Lower lobe of right lung (tissue), 2 donors: ENCODE results near the gene LYPD4. TPM values are rescaled to one million over a fixed set of nuclear protein-coding genes. Genes with fewer than 3 reads are reported as not detected.

Experiments
- ATAC-seq, 2 donors: fragments of 200-7000 bp; cut with Tn5 transposase; one replicate each; pipeline ENCODE4 v1.9.1; 2020 to 2022; ENCODE audit warnings: mild to moderate bottlenecking in 2 of 2, moderate library complexity in 2 of 2
- DNase-seq: peaks from one replicate; pipeline ENCODE4 v3.0.0-alpha.2; 2020
- H3K27ac ChIP-seq: fragments of 200-600 bp; one replicate; pipeline ENCODE4 v1.8.0; 2022
- H3K27me3 ChIP-seq: fragments of 200-600 bp; one replicate; pipeline ENCODE4 v1.8.0; 2022; ENCODE audit warnings: low read depth
- H3K36me3 ChIP-seq: fragments of 200-600 bp; one replicate; pipeline ENCODE4 v1.8.0; 2022; ENCODE audit warnings: mild to moderate bottlenecking
- H3K4me1 ChIP-seq: fragments of 200-600 bp; one replicate; pipeline ENCODE4 v1.8.0; 2022
- H3K4me3 ChIP-seq: fragments of 200-600 bp; one replicate; pipeline ENCODE4 v1.8.0; 2022; ENCODE audit warnings: mild to moderate bottlenecking
- H3K9me3 ChIP-seq: fragments of 200-600 bp; one replicate; pipeline ENCODE4 v1.8.0; 2022
- intact Hi-C: fragments of 100-400 bp; cut with DNase I; formaldehyde crosslinking; loops from one replicate; pipeline ENCODE4 v1.11.0; 2022
- total RNA-seq: library from RNA; stranded (reverse); fragmentation: NEBNext Ultra II Directional; extraction: Animal tissue kit (Norgen Biotek cat#: 25700); gene quantifications from one replicate; pipeline ENCODE4 v1.2.1, GENCODE V29; 2021
- TF ChIP-seq, protein P1 (sequence below): fragments of 200-600 bp; IDR thresholded peaks from one replicate; pipeline ENCODE4 v1.8.0; 2022; ENCODE audit warnings: antibody characterized with exemption, mild to moderate bottlenecking
- donor health status: DM: no; HTN: yes; CAD: no; lungs with severe emphysema.

LYPD4 gene
- total RNA-seq, 1 donor from 2014 or later, result not detected

- intact Hi-C loops, result no loop called here
- H3K4me1 ChIP-seq, result no peaks in the 10 kb centered on the region
- no peaks in the 10 kb centered on the region for H3K36me3 ChIP-seq
- H3K9me3 ChIP-seq, result no peaks in the 10 kb centered on the region
- DNase-seq (no peak), ATAC-seq (no peak)
- TF ChIP-seq, protein P1, sequence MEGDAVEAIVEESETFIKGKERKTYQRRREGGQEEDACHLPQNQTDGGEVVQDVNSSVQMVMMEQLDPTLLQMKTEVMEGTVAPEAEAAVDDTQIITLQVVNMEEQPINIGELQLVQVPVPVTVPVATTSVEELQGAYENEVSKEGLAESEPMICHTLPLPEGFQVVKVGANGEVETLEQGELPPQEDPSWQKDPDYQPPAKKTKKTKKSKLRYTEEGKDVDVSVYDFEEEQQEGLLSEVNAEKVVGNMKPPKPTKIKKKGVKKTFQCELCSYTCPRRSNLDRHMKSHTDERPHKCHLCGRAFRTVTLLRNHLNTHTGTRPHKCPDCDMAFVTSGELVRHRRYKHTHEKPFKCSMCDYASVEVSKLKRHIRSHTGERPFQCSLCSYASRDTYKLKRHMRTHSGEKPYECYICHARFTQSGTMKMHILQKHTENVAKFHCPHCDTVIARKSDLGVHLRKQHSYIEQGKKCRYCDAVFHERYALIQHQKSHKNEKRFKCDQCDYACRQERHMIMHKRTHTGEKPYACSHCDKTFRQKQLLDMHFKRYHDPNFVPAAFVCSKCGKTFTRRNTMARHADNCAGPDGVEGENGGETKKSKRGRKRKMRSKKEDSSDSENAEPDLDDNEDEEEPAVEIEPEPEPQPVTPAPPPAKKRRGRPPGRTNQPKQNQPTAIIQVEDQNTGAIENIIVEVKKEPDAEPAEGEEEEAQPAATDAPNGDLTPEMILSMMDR, result no peak
- H3K27me3 ChIP-seq, result peaks cover 10% of the 10 kb centered on the region
- H3K4me3 ChIP-seq, result no peak overlapping the region
- no peak overlapping the region for H3K27ac ChIP-seq
Observed at GRCh38 chr19:41853344-41853743, 8.9 kb upstream of the LYPD4 start.

- DNase-seq (no peak), ATAC-seq (no peak)
- no peaks in the 10 kb centered on the region for H3K36me3 ChIP-seq
- no peak overlapping the region for H3K27ac ChIP-seq
- no peaks in the 10 kb centered on the region for H3K4me1 ChIP-seq
- TF ChIP-seq, protein P1, result no peak
- no peaks in the 10 kb centered on the region for H3K9me3 ChIP-seq
- peaks cover 10% of the 10 kb centered on the region for H3K27me3 ChIP-seq
- H3K4me3 ChIP-seq, result no peak overlapping the region
- intact Hi-C loops, result no loop called here
Observed at GRCh38 chr19:41851456-41851855, 7.0 kb upstream of the LYPD4 start.

DNA sequence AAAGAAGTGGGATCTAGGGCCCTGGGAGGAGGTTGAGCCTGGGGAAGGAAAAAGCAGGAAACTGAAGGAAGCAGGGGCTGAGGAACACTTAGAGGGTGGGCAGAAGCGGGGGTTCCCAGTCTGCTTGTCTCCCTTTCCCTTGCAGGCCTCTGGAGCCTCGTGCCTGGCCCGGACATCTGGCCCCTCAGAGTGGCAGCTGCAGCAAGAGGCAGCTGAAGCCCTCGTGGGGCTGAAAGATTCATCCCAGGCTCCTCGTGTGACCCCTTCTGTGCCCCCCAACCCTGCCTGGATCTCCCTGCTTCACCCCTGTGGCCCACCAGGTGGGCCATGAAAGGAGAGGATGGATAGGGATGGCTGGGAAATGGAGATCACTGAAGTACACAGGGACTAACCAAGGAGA lies 5.9 kb upstream of the LYPD4 start:
- TF ChIP-seq, protein P1, result no peak
- no peak overlapping the region for H3K4me3 ChIP-seq
- H3K27ac ChIP-seq, result no peak overlapping the region
- DNase-seq (no peak), ATAC-seq (no peak)
- no peaks in the 10 kb centered on the region for H3K4me1 ChIP-seq
- H3K27me3 ChIP-seq, result peaks cover 10% of the 10 kb centered on the region
- H3K36me3 ChIP-seq, result no peaks in the 10 kb centered on the region
- no peaks in the 10 kb centered on the region for H3K9me3 ChIP-seq
- intact Hi-C loops, result no loop called here

- no peaks in the 10 kb centered on the region for H3K36me3 ChIP-seq
- DNase-seq, result no peak
- no peak for ATAC-seq
- H3K9me3 ChIP-seq, result no peaks in the 10 kb centered on the region
- TF ChIP-seq, protein P1, result no peak
- H3K4me1 ChIP-seq, result no peaks in the 10 kb centered on the region
- no peak overlapping the region for H3K27ac ChIP-seq
- no peak overlapping the region for H3K4me3 ChIP-seq
- H3K27me3 ChIP-seq, result peaks cover 10% of the 10 kb centered on the region
- intact Hi-C loops, result no loop called here
Observed at GRCh38 chr19:41849067-41849466, 4.6 kb upstream of the LYPD4 start.

DNA sequence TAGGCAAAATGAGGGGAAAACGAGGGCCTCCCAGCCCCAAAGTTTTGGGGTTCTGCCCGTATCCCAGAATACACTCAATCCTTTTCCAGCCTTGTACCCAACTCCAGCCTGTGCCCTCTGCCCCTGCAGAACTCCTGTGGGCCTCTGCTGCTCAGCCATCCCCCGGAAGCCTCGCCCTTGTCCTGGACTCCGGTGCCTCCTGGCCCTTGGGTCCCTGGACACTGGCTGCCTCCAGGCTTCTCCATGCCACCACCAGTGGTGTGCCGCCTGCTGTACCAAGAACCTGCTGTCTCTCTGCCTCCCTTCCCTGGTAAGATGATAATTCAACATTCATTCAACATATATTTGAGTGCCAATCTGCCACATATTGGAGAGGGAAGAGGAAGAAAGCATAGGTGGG lies 4.2 kb upstream of the LYPD4 start:
- TF ChIP-seq, protein P1, result no peak
- Histone ChIP-seq H3K27me3 (peaks cover 10% of the 10 kb centered on the region), H3K4me3 (no peak overlapping the region), H3K4me1 (no peaks in the 10 kb centered on the region), H3K36me3 (no peaks in the 10 kb centered on the region), H3K27ac (no peak overlapping the region), H3K9me3 (no peaks in the 10 kb centered on the region)
- DNase-seq (no peak), ATAC-seq (no peak)
- intact Hi-C loops, result no loop called here
